ENCODE measurements around the gene NCOA5.

GRCh38 chr20:46100988-46101387 lies 11.2 kb upstream of the NCOA5 start:
- TF ChIP-seq CTCF (conservative IDR thresholded peaks at IDR 0.05) (no peak), ZFX (IDR thresholded peaks at IDR 0.05) (no peak)
